DOHH2 (cell line): Measurements from ENCODE around the gene SCGB3A1.

Experiments used
- H3F3A ChIP-seq: fragments of 200-600 bp; sonication (generic), shearing (Covaris generic); 2 replicates; pipeline ENCODE4 v1.6.0; 2016; ENCODE audit warnings: antibody characterized with exemption, mild to moderate bottlenecking; ENCODE audit not compliant: control insufficient read depth, insufficient read depth
- H3K27ac ChIP-seq: fragments of 200-600 bp; sonication (generic); 2 replicates; pipeline ENCODE4 v1.5.1; 2014; ENCODE audit warnings: low read depth, mild to moderate bottlenecking, low read length, moderate library complexity
- H3K27me3 ChIP-seq: fragments of 200-600 bp; sonication (generic); 2 replicates; pipeline ENCODE4 v1.6.1; 2014; ENCODE audit warnings: mild to moderate bottlenecking, low read length, mixed read lengths; ENCODE audit not compliant: control insufficient read depth
- H3K36me3 ChIP-seq: fragments of 200-600 bp; sonication (generic); 2 replicates; pipeline ENCODE4 v1.6.1; 2014; ENCODE audit warnings: mild to moderate bottlenecking, low read length, moderate library complexity, mixed read lengths; ENCODE audit not compliant: control insufficient read depth
- H3K4me1 ChIP-seq: fragments of 200-600 bp; sonication (generic); 2 replicates; pipeline ENCODE4 v1.6.1; 2014; ENCODE audit warnings: mild to moderate bottlenecking, low read length, mixed read lengths; ENCODE audit not compliant: control insufficient read depth
- H3K4me2 ChIP-seq: fragments of 200-600 bp; sonication (generic); 2 replicates; pipeline ENCODE4 v1.6.0; 2014; ENCODE audit warnings: mild to moderate bottlenecking, low read length, moderate library complexity
- H3K4me3 ChIP-seq: fragments of 200-600 bp; sonication (generic); 2 replicates; pipeline ENCODE4 v1.5.1; 2014; ENCODE audit warnings: mild to moderate bottlenecking, low read length, mixed read lengths
- H3K79me2 ChIP-seq: fragments of 200-600 bp; sonication (generic); 2 replicates; pipeline ENCODE4 v1.6.1; 2014; ENCODE audit warnings: mild to moderate bottlenecking, low read length, mixed read lengths; ENCODE audit not compliant: control insufficient read depth
- H3K9me2 ChIP-seq: fragments of 200-600 bp; sonication (generic); replicated peaks from 2 replicates; pipeline ENCODE4 v1.6.1; 2014; ENCODE audit warnings: mild to moderate bottlenecking, low read length, mixed read lengths; ENCODE audit not compliant: control insufficient read depth
- H3K9me3 ChIP-seq: fragments of 200-600 bp; sonication (generic); 2 replicates; pipeline ENCODE4 v1.6.1; 2014; ENCODE audit warnings: antibody characterized with exemption, low read length, mixed read lengths; ENCODE audit not compliant: control insufficient read depth, insufficient read depth
- H4K20me1 ChIP-seq: fragments of 200-600 bp; sonication (generic); 2 replicates; pipeline ENCODE4 v1.6.0; 2014; ENCODE audit warnings: low read depth, mild to moderate bottlenecking, antibody characterized with exemption, low read length, moderate library complexity; ENCODE audit not compliant: control insufficient read depth, insufficient read depth
- EZH2phosphoT487 ChIP-seq: fragments of 200-600 bp; sonication (generic); IDR thresholded peaks from 2 replicates; pipeline ENCODE4 v1.6.1; 2017; ENCODE audit warnings: borderline replicate concordance, mild to moderate bottlenecking, antibody characterized with exemption, low read length, moderate library complexity, mixed read lengths
- TF ChIP-seq, protein P1 (sequence below): fragments of 200-600 bp; sonication (generic); IDR thresholded peaks from one replicate; pipeline ENCODE4 v1.5.1; 2014; ENCODE audit warnings: antibody characterized with exemption, mild to moderate bottlenecking, low read depth, low read length; ENCODE audit not compliant: poor library complexity, severe bottlenecking

SCGB3A1 gene

GRCh38 chr5:180580681-180581080, 10.6 kb downstream of the SCGB3A1 start:
- H3K36me3 ChIP-seq = peaks cover 19% of the 10 kb centered on the region
- no peak overlapping the region for H3K27ac ChIP-seq
- 0 out of 2 replicates have a peak, but pooled peaks cover 3% of the 10 kb centered on the region for H3K27me3 ChIP-seq
- TF ChIP-seq EZH2phosphoT487 = no peak
- TF ChIP-seq, protein P1, sequence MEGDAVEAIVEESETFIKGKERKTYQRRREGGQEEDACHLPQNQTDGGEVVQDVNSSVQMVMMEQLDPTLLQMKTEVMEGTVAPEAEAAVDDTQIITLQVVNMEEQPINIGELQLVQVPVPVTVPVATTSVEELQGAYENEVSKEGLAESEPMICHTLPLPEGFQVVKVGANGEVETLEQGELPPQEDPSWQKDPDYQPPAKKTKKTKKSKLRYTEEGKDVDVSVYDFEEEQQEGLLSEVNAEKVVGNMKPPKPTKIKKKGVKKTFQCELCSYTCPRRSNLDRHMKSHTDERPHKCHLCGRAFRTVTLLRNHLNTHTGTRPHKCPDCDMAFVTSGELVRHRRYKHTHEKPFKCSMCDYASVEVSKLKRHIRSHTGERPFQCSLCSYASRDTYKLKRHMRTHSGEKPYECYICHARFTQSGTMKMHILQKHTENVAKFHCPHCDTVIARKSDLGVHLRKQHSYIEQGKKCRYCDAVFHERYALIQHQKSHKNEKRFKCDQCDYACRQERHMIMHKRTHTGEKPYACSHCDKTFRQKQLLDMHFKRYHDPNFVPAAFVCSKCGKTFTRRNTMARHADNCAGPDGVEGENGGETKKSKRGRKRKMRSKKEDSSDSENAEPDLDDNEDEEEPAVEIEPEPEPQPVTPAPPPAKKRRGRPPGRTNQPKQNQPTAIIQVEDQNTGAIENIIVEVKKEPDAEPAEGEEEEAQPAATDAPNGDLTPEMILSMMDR = no peak
- no peaks in the 10 kb centered on the region for H3K79me2 ChIP-seq
- no peaks in the 10 kb centered on the region for H3K9me2 ChIP-seq
- no peaks in the 10 kb centered on the region for H3F3A ChIP-seq
- no peaks in the 10 kb centered on the region for H3K4me1 ChIP-seq
- no peak overlapping the region for H3K4me3 ChIP-seq
- no peaks in the 10 kb centered on the region for H3K9me3 ChIP-seq
- H3K4me2 ChIP-seq = no peak overlapping the region
- no peaks in the 10 kb centered on the region for H4K20me1 ChIP-seq

DNA sequence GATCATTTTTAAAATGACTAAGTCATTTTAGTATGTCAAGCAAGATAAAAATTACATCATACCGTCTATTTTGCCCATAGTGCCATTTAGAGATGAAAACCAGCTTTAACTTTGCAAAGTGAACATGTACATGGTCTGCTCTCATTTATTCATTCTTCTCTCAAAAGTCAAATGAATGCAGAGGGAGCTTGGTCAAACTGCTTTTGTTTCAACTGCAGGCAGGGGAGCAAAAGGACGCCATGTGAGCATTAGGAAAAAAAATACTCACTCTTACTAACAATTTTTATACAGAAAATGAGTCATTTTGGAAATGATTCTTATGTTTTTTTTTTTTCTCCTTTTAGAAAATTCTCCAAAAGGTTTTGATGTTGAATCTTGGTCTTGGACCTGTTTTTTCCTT, 15.7 kb downstream of the SCGB3A1 start:
- no peaks in the 10 kb centered on the region for H3K9me3 ChIP-seq
- no peak overlapping the region for H3K4me3 ChIP-seq
- H3K4me1 ChIP-seq = no peaks in the 10 kb centered on the region
- no peak for TF ChIP-seq EZH2phosphoT487
- TF ChIP-seq, protein P1 = no peak
- H3K4me2 ChIP-seq = no peak overlapping the region
- H3F3A ChIP-seq = no peaks in the 10 kb centered on the region
- H3K27ac ChIP-seq = no peak overlapping the region
- no peaks in the 10 kb centered on the region for H3K79me2 ChIP-seq
- H3K36me3 ChIP-seq = peaks cover 56% of the 10 kb centered on the region
- no peaks in the 10 kb centered on the region for H3K27me3 ChIP-seq
- no peaks in the 10 kb centered on the region for H4K20me1 ChIP-seq
- no peaks in the 10 kb centered on the region for H3K9me2 ChIP-seq

DNA sequence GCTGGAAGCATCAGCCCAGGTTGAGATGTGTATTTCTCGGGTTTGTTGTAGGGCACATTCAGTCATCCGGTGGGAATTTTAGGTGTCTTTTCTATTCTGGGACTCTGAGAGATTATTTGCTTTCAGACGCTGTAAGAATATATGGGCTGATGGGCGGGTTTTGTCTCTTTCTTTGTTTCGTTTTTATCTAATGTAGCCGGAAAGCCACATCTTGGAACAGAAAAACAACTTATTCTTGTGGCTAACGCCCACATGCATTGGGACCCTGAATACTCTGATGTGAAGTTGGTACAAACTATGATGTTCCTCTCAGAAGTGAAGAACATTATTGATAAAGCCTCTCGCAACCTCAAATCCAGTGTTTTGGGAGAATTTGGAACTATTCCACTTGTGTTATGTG, 22.4 kb downstream of the SCGB3A1 start:
- no peak overlapping the region for H3K27ac ChIP-seq
- no peaks in the 10 kb centered on the region for H3F3A ChIP-seq
- H3K36me3 ChIP-seq = peaks cover 72% of the 10 kb centered on the region
- no peaks in the 10 kb centered on the region for H3K27me3 ChIP-seq
- H3K4me2 ChIP-seq = no peak overlapping the region
- H4K20me1 ChIP-seq = no peaks in the 10 kb centered on the region
- H3K4me1 ChIP-seq = no peaks in the 10 kb centered on the region
- no peaks in the 10 kb centered on the region for H3K79me2 ChIP-seq
- no peaks in the 10 kb centered on the region for H3K9me2 ChIP-seq
- H3K9me3 ChIP-seq = no peaks in the 10 kb centered on the region
- TF ChIP-seq, protein P1 = no peak
- TF ChIP-seq EZH2phosphoT487 = no peak
- no peak overlapping the region for H3K4me3 ChIP-seq

DNA sequence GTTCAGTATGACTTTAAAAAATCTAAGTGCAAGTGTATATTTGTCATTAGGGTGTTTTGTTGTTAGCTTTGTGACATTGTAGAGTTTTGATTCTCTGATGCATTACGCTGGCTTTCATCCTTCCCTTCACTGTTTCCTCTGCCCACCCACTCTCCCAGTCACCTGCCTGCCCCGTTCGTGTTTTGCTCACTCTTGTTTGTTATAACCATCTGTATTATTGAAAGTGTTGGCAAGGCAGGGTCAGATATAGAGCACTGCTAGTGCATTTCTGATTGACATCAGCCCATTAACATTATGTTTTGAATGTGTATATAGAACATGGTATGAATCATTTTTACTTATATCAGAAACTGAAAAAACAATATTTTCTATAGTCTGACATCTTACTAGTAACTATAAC, 27.3 kb downstream of the SCGB3A1 start:
- H3K27me3 ChIP-seq = no peaks in the 10 kb centered on the region
- no peaks in the 10 kb centered on the region for H3K4me1 ChIP-seq
- no peak overlapping the region for H3K4me3 ChIP-seq
- TF ChIP-seq EZH2phosphoT487 = no peak
- TF ChIP-seq, protein P1 = no peak
- H3K27ac ChIP-seq = no peak overlapping the region
- H3K4me2 ChIP-seq = no peak overlapping the region
- H3F3A ChIP-seq = no peaks in the 10 kb centered on the region
- H4K20me1 ChIP-seq = no peaks in the 10 kb centered on the region
- H3K9me3 ChIP-seq = no peaks in the 10 kb centered on the region
- peaks cover 51% of the 10 kb centered on the region for H3K36me3 ChIP-seq
- H3K9me2 ChIP-seq = no peaks in the 10 kb centered on the region
- H3K79me2 ChIP-seq = peaks cover 19% of the 10 kb centered on the region
